ENCODE measurements around the gene NTN1.

The NTN1 gene

GRCh38 chr17:9020096-9020823 is 1.1 kb upstream of the NTN1 start:
- no peak overlapping the region for H3K4me3 ChIP-seq (ENCODE audit: low read depth, low read length)
- no peak for TF ChIP-seq CTCF (conservative IDR thresholded peaks at IDR 0.05; ENCODE audit: low read depth, low read length)

GRCh38 chr17:9020824-9021157 is 519 bp upstream of the NTN1 start:
- no peak for TF ChIP-seq CTCF (conservative IDR thresholded peaks at IDR 0.05; ENCODE audit: low read depth, low read length)
- DNase-seq (ENCODE audit: low read depth) = no peak
- H3K4me3 ChIP-seq (ENCODE audit: low read depth, low read length) = peak overlapping the region; percentile 48

More at GRCh38 chr17:9020096-9020823, 1.1 kb upstream of the NTN1 start:
- no peak for DNase-seq (ENCODE audit: low read depth)

- peak overlapping the region; percentile 48 for H3K4me3 ChIP-seq (ENCODE audit: low read depth, low read length)
- TF ChIP-seq CTCF (conservative IDR thresholded peaks at IDR 0.05; ENCODE audit: low read depth, low read length) = no peak
- DNase-seq (ENCODE audit: low read depth) = peak; percentile 30
These were observed 772 bp downstream of the NTN1 start for GRCh38 chr17:9021992-9022572.

GRCh38 chr17:9022573-9023391 is 1.5 kb downstream of the NTN1 start:
- TF ChIP-seq CTCF (conservative IDR thresholded peaks at IDR 0.05; ENCODE audit: low read depth, low read length) = no peak
- DNase-seq (ENCODE audit: low read depth) = peak; percentile 14
- H3K4me3 ChIP-seq (ENCODE audit: low read depth, low read length) = no peak overlapping the region

GRCh38 chr17:9023392-9024218 is 2.3 kb downstream of the NTN1 start:
- no peak overlapping the region for H3K4me3 ChIP-seq (ENCODE audit: low read depth, low read length)
- DNase-seq (ENCODE audit: low read depth) = no peak
- TF ChIP-seq CTCF (conservative IDR thresholded peaks at IDR 0.05; ENCODE audit: low read depth, low read length) = no peak

- DNase-seq (ENCODE audit: low read depth) = no peak
- no peak for TF ChIP-seq CTCF (conservative IDR thresholded peaks at IDR 0.05; ENCODE audit: low read depth, low read length)
- no peak overlapping the region for H3K4me3 ChIP-seq (ENCODE audit: low read depth, low read length)
These were observed 3.2 kb downstream of the NTN1 start for GRCh38 chr17:9024497-9024896.

All from choroid plexus epithelial cell (primary cell).